ENCODE measurements around the gene VPS8. TPM values are rescaled to one million over a fixed set of nuclear protein-coding genes. Genes with fewer than 3 reads are reported as not detected.
A peak's percentile ranks its signal among the peaks of the same experiment; 100 is the strongest.

Gene VPS8
- total and polyA plus RNA-seq, 2 of the 13 experiments (the other 11 are each of a cell fraction or from before 2014, with no cell fraction given), result 14.2 to 35.1 TPM

GRCh38 chr3:184885112-184885511 lies 73.1 kb downstream of the VPS8 start:
- no peaks in the 10 kb centered on the region for H3K79me2 ChIP-seq (ENCODE audit: insufficient read depth, low read length)
- 92% methylated on average over 4 of the region's 4 CpGs for WGBS (ENCODE audit: low lambda C conversion rate)
- no peak overlapping the region for H3K4me3 ChIP-seq (replicated peaks in 1 of 3; ENCODE audit: insufficient read depth in 1 of 3, low read depth in 2 of 3, low read length in 3 of 3)
- no peaks in the 10 kb centered on the region for H3K9me3 ChIP-seq (ENCODE audit: low read length)
- H3K27ac ChIP-seq (ENCODE audit: extremely low read length, insufficient read depth, low read length), result no peak overlapping the region
- H2AFZ ChIP-seq (ENCODE audit: low read length), result no peak overlapping the region
- ChIA-PET CTCF (ENCODE audit: low intra/inter-chr PET ratio, low total read pairs) (no interaction called here), POLR2A (no interaction called here)
- BruUV-seq (replicated peaks), result no TSS peak
- DNase-seq (ENCODE audit: low spot score) (no peak), FAIRE-seq (no peak), ATAC-seq (no peak)
- peaks cover 6% of the 10 kb centered on the region; the same call in 1 of the 2 replicates for H3K4me1 ChIP-seq (ENCODE audit: insufficient read depth, low read length)
- H3K9ac ChIP-seq (ENCODE audit: insufficient read depth, low read depth, low read length), result no peak overlapping the region
- no peaks in the 10 kb centered on the region; a peak in 2 of 5 replicates for H3K36me3 ChIP-seq (replicated peaks in 1 of 2; ENCODE audit: control insufficient read depth in 1 of 2, insufficient read depth in 2 of 2, low read length in 2 of 2)
- no peaks in the 10 kb centered on the region for H3K27me3 ChIP-seq (ENCODE audit: control insufficient read depth in 1 of 2, insufficient read depth in 2 of 2, low read length in 2 of 2)
- intact Hi-C loops (cut with micrococcal nuclease; ENCODE audit: unreplicated experiment) (no loop called here), in situ Hi-C loops (cut with HindIII; ENCODE audit: extremely low pct_ligation_motif_present, low pct_unique_long_range_greater_than_20kb) (no loop called here)
- no peaks in the 10 kb centered on the region for H4K20me1 ChIP-seq (ENCODE audit: insufficient read depth, low read length)
- TF ChIP-seq MAFK (conservative IDR thresholded peaks at IDR 0.05 in 1 of 2, IDR thresholded peaks at IDR 0.05 in 1 of 2; ENCODE audit: low read length in 2 of 2), result peak; percentile 86 to 94
- peak; percentile 86 for TF ChIP-seq MAFF (IDR thresholded peaks at IDR 0.05; ENCODE audit: low read depth, low read length)
- TF ChIP-seq BCL3 (CRISPR knock-in tag; IDR thresholded peaks at IDR 0.05), result no peak
- H3K4me2 ChIP-seq (ENCODE audit: low read depth, low read length), result no peak overlapping the region

- in situ Hi-C loops (cut with HindIII; ENCODE audit: extremely low pct_ligation_motif_present, low pct_unique_long_range_greater_than_20kb) (no loop called here), intact Hi-C loops (cut with micrococcal nuclease; ENCODE audit: unreplicated experiment) (no loop called here)
- FAIRE-seq (no peak), ATAC-seq (no peak), DNase-seq (ENCODE audit: low spot score) (no peak)
- Histone ChIP-seq H3K36me3 (replicated peaks in 1 of 2; ENCODE audit: control insufficient read depth in 1 of 2, insufficient read depth in 2 of 2, low read length in 2 of 2) (no peaks in the 10 kb centered on the region; a peak in 2 of 5 replicates), H2AFZ (ENCODE audit: low read length) (no peak overlapping the region), H3K9me3 (ENCODE audit: low read length) (no peaks in the 10 kb centered on the region), H3K4me3 (replicated peaks in 1 of 3; ENCODE audit: insufficient read depth in 1 of 3, low read depth in 2 of 3, low read length in 3 of 3) (no peak overlapping the region), H3K4me1 (ENCODE audit: insufficient read depth, low read length) (peaks cover 6% of the 10 kb centered on the region; the same call in 1 of the 2 replicates), H3K79me2 (ENCODE audit: insufficient read depth, low read length) (no peaks in the 10 kb centered on the region), H3K4me2 (ENCODE audit: low read depth, low read length) (no peak overlapping the region), H3K27ac (ENCODE audit: extremely low read length, insufficient read depth, low read length) (no peak overlapping the region), H4K20me1 (ENCODE audit: insufficient read depth, low read length) (no peaks in the 10 kb centered on the region), H3K27me3 (ENCODE audit: control insufficient read depth in 1 of 2, insufficient read depth in 2 of 2, low read length in 2 of 2) (no peaks in the 10 kb centered on the region), H3K9ac (ENCODE audit: insufficient read depth, low read depth, low read length) (no peak overlapping the region)
- no TSS peak for BruUV-seq (replicated peaks)
- ChIA-PET CTCF (ENCODE audit: low intra/inter-chr PET ratio, low total read pairs) (no interaction called here), POLR2A (no interaction called here)
- 72% methylated on average over 2 of the region's 2 CpGs for WGBS (ENCODE audit: low lambda C conversion rate)
- no peak for TF ChIP-seq ZNF207 (IDR thresholded peaks at IDR 0.05; ENCODE audit: borderline replicate concordance)
- TF ChIP-seq ZNF749 (CRISPR knock-in tag; IDR thresholded peaks at IDR 0.05; ENCODE audit: borderline replicate concordance), result no peak
- no peak for TF ChIP-seq E2F2 (CRISPR knock-in tag; IDR thresholded peaks at IDR 0.05; ENCODE audit: borderline replicate concordance)
- TF ChIP-seq BCLAF1 (IDR thresholded peaks at IDR 0.05), result no peak
- TF ChIP-seq TRIM22 (IDR thresholded peaks at IDR 0.05), result no peak
- no peak for TF ChIP-seq TBX3 (IDR thresholded peaks at IDR 0.05; ENCODE audit: borderline replicate concordance)
- TF ChIP-seq CEBPG (CRISPR knock-in tag; IDR thresholded peaks at IDR 0.05), result no peak
- no peak for TF ChIP-seq BHLHE40 (IDR thresholded peaks at IDR 0.05; ENCODE audit: low read length)
These were observed 75.6 kb downstream of the VPS8 start for GRCh38 chr3:184887574-184887973.

Measured in HepG2 (cell line).